Hindlimb muscle (tissue), 1 donor: Measurements from ENCODE around the gene ATXN10. TPM values are rescaled to one million over a fixed set of nuclear protein-coding genes. Genes with fewer than 3 reads are reported as not detected.
A peak's percentile ranks its signal among the peaks of the same experiment; 100 is the strongest.

Source experiments
- DNase-seq: peaks from one replicate; pipeline ENCODE4 v3.0.0-alpha.2; 2013
- polyA plus RNA-seq: library from polyadenylated mRNA; unstranded; fragments of 120-200 nt; gene quantifications from one replicate; pipeline ENCODE4 v1.2.1, GENCODE V29; 2013; ENCODE audit not compliant: insufficient read length

ATXN10 gene
- polyA plus RNA-seq, 1 donor, result 174 TPM

GRCh38 chr22:45863981-45864751, 192.5 kb downstream of the ATXN10 start:
- DNase-seq, result peak; percentile 77

DNA sequence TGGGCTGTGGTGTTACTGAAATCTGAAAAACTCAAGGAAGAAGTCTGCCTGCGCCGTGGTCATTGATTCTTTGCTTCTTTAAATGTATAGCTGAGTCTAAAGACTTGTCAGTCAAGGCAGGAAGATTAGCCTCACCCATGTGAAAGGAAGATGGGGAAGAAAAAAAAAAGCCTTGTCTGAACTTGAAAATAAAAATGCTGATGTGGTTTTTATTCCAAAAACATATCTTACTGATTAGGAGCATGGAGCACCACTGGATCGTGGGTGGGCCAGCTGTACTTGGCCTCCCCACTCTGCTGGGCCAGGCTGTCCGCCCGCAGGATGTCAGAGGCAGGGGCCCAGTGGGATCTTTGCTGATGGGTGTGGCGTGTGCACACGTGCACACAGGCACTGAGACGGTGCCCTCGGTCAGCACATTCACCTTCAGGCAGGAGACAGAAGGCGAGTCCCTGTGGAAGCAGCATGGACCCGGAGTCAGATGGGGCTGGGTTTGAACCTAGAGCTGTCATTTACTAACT, 193.4 kb downstream of the ATXN10 start:
- no peak for DNase-seq

DNA sequence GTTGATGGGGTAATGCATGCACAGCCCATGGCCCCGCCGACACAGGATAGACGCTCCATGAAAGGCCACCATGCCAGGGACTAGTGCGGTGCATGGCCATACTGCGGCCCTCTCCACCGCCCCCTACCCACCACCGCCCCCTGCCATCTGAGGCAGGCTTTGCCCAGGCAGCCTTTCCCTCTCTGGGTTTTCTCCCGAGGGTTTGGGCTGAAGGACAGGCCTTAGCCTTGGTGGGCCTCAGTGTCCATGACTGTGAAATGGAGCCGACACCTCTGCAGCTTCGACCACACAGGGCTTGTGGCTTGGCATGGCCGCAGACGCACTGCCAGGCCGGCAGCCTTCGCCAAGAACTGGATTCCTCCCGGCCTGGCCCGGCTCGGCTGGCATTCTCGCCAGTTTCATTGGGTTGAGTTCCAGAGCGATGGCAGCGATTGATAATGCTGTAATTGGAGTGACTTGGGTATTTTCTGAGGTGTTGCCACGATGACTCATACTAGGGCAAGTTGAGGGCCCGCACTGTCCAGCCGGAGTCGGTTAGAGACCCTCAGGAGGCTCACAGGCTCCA, 194.0 kb downstream of the ATXN10 start:
- DNase-seq, result no peak

- DNase-seq, result no peak
Observed at GRCh38 chr22:45866126-45866645, 194.6 kb downstream of the ATXN10 start.

DNA sequence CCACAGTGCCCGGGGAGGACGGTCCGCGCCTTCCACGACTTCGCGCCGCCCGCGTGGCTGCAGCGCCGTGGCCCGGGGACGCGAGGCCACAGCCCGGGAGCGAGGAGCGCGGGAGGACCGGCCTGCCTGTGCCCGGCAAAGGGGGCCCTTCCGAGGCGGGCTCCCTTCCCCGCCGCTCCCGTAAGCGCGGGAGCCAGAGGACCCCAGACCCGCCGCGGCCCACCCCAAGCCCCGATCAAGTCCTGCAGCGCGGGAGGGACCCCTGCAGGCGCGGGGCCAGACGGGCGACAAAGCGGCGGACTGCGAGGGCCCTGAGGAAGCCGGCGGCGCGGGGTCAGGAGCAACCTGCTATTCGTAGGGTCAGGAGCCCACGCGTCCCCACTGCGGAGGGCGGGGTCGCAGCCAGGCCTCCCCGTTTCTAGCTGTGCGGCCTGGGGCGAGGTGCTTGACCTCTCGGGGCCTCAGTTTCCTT, 195.0 kb downstream of the ATXN10 start:
- DNase-seq, result no peak

DNA sequence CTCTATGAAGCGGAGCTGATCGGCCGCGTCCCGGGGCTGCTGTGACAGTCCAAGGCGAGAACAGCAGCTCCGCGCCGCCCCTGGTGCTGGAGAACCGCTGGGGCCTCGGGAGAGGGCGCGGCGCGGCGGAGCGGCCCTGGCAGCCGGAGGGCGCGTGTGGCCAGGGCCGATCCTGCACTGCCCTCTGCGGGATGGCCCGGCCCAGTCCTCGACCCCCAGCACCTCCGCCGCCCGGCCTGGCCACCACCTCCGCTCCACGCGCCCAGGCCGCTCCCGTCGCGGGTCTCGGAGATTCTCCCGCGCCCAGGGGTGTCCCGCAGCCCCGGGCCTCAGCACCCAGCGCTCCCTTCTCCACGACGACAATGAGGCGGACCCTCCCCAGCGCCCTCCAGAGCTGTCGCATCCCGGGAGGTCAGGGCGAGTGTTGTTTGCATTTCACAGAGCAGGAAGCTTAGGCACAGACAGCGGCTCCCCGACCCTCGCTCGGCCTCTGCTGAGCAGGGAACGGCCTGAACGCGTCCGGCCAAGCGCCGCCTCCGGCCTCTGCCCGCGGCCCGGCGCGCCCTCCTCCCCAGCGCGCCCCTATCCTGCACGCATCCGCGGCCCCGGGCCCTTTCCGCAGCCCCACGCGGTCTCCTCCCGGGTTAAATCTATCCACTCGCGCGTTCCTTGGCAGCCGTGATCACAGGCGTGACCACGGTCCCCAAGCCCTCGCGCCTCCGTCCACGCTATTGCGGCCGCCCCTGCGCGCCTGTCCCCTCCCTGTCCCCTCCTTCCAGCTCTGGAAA, 195.7 kb downstream of the ATXN10 start:
- peak; percentile 39 for DNase-seq

- no peak for DNase-seq
Observed at GRCh38 chr22:45867906-45868555, 196.4 kb downstream of the ATXN10 start.

DNA sequence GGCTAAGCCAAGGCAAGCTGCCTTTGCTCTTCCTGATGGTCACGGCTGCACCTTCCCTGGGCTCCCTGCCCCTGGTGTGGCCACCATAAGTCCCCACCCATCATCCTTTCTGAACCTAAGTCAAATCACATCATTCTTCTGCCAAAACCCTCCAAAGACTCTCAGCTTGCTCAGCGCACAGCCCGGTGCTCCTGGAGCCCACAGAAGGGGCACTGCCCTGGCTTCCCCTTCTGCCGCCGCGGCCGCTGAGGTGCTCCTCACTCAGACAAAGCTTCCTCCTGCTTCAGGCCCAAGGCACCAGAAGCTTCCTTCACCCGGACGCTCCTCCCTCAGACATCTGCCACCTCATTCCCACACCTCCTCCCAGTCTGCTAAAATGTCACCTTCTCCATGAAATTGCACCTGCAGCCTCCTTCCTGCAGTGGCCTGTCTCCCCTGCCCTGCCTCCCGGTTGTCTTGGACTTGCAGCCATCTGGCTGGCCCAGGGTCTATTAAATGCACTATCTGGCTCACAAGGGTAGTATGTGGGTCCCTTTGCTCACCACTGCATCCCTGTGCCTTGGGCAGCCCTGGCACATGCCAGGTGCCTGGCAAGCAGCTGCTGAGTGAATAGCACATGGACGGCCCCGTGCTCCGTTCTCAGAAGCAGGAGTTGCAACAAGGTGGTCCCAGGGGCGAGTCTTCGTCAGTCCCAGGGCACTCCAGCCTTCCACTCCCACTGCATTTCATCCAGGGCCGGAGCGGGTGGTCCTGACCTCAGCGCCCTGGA, 197.1 kb downstream of the ATXN10 start:
- no peak for DNase-seq

DNA sequence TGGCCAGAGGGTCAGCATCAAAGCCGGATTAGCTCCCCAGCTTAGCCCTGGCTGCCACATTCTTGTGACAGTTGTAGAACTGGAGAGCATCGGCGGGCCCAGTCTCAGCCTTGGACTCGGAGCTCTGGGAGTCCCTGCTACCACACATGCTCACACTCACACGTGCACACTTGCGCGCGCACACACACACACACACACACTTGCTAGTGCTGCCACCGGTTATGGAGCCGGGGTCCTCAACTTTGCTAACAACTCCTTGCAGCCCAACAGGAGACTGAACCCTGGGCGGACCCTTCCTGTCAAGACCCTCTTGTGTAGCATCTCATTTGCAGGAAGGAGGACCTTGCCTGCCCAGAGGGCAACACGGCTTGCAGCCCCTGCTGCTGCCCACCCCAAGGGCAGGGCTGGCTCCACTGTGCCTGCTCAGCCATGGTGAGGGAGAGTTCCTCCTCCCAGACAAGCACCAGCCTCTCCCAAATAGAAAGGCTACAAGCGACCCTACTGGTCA, 197.8 kb downstream of the ATXN10 start:
- DNase-seq, result no peak

GRCh38 chr22:45870011-45870410, 198.4 kb downstream of the ATXN10 start:
- DNase-seq, result no peak

DNA sequence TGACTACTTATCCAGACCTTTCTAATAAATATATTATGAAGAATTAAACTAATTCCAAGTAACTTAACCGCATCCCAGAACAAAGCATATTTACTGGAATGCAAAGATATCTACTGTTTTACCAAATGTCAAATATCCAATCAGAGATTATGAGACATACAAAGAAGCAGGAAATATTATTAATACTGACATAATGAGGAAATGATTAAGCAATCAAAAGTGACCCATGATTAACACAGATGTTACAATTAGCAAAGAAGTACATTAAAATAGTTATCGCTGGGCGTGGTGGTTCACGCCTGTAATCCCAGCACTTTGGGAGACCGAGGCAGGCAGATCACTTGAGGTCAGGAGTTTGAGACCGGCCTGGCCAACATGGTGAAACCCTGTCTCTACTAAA, 200.1 kb downstream of the ATXN10 start:
- DNase-seq, result no peak

GRCh38 chr22:45872659-45873263, 201.1 kb downstream of the ATXN10 start:
- DNase-seq, result no peak

GRCh38 chr22:45876136-45877035, 204.8 kb downstream of the ATXN10 start:
- DNase-seq, result no peak

DNA sequence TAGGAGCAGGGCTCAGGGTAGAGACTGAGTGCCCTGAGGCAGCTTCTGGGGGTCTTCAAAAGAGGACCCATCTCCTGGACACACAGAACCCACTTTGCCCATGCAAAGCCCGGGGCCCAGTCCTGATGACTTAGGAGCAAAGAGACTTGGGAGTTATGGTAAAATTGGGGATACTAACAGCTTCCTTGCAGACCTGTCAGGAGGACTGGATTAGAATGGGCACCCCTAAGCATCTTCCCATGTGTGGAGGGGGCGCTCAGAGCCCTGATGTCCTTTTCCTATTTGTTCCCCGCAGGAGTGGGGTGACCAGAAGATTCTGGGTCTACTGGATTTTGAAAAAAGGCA, 205.4 kb downstream of the ATXN10 start:
- no peak for DNase-seq

DNA sequence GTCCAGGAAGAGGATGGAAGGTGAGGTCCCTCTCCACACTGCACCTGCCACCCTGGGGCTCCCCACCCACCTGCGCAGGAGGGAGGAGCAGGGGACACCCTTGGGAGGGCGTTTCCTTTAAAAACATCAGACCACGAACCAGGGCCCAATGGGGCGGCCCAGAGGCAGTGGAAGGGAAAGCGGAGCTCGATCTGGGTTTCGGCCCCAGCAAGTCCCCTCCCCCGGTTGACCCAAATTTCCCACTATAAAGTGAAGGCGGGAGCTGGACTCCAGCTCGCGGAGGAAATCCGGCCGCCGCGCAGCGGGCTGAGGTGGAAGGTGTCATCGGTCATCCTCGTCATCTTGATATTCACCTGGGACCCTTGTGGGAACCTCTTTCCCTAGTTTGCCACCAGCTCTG, 206.0 kb downstream of the ATXN10 start:
- DNase-seq, result no peak

DNA sequence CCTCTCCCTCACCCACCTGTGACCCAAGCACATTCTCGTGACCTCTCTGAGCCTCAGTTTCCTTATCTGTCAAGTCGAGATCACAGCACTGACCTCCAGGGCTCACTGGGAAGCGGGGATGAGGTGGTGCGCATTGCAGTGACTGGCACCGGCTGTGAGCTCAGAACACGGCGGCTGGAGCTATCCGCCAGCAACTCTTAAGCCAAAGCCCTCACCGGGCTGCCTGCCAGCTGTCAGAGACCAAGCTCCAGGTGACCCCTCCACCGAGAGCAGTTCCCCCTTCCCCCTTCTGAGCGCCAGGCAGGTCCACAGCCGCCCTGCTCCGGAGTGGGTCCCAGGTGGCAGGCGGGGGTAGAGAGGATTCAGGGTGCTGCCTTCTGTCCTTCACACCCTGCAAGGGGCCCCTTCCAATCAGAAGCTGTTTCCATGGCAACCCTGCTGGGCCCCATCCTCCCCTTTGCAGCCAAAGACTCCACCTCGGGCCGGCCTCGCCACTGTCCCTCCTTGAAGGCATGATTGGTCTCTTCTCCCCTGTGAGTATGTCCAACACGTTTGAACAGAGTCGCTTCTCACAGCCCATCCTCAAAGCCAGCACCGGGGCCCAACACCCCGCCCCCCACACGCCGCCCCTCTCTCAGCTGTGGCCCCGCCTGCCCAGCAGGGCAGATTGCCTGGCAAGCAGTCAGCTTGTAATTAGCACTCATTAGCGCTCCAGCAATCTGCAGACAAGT, 206.6 kb downstream of the ATXN10 start:
- DNase-seq, result no peak

GRCh38 chr22:45878901-45879551, 207.4 kb downstream of the ATXN10 start:
- no peak for DNase-seq

DNA sequence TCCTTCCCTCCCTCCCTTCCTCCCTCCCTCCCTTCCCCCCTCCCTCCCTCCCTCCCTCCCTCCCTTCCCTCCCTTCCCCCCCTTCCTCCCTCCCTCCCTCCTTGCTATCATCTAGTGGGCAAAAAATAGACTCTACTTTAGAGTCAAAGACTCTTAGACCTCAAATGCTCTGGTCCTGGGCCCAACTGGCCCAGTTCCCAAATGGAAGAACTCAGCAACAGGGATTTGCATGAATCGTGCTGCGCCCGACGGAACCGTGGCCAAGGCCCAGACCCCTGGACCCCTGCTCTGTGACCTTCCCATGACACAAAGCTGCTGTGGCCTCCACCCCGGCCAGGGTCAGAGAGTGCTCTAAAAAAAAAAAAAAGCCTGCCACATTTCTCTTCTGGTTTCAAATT, 207.9 kb downstream of the ATXN10 start:
- no peak for DNase-seq
